H1 (cell line): ENCODE data around the gene KLHDC4. TPM values are rescaled to one million over a fixed set of nuclear protein-coding genes. Genes with fewer than 3 reads are reported as not detected.

Source experiments
- HDAC6 ChIP-seq: IDR thresholded peaks from one replicate; pipeline ENCODE4 v1.7.1; 2012; ENCODE audit warnings: low read depth, mild to moderate bottlenecking, inconsistent platforms, low read length, moderate library complexity
- PHF8 ChIP-seq: fragments of 200-600 bp; sonication (generic); conservative IDR thresholded peaks from 2 replicates; pipeline ENCODE4 v1.7.1; 2012; ENCODE audit warnings: low read depth, mild to moderate bottlenecking, inconsistent platforms, low read length, moderate library complexity
- POLR2A ChIP-seq, 2 experiments: IDR thresholded peaks; 1 replicate in 1 of 2; 2 replicates in 1 of 2; pipeline ENCODE4 v1.6.1; 2011; ENCODE audit warnings: low read depth in 2 of 2, low read length in 2 of 2, mild to moderate bottlenecking in 2 of 2; ENCODE audit errors: control extremely low read depth in 1 of 2
- RXRA ChIP-seq: IDR thresholded peaks from 2 replicates; pipeline ENCODE4 v1.6.1; 2011; ENCODE audit warnings: low read depth, mild to moderate bottlenecking, low read length, moderate library complexity; ENCODE audit not compliant: insufficient read depth
- SIX5 ChIP-seq: IDR thresholded peaks from 2 replicates; pipeline ENCODE4 v1.6.1; 2011; ENCODE audit warnings: mild to moderate bottlenecking, low read depth, low read length
- SP1 ChIP-seq: IDR thresholded peaks from 2 replicates; pipeline ENCODE4 v1.6.1; 2011; ENCODE audit warnings: low read depth, low read length
- SP2 ChIP-seq: IDR thresholded peaks from 2 replicates; pipeline ENCODE4 v1.6.1; 2012; ENCODE audit warnings: mild to moderate bottlenecking, low read length, inconsistent platforms
- SRF ChIP-seq: IDR thresholded peaks from 2 replicates; pipeline ENCODE4 v1.6.1; 2011; ENCODE audit warnings: mild to moderate bottlenecking, low read depth, low read length, moderate library complexity
- polyA plus RNA-seq, 7 experiments: library from polyadenylated mRNA; depleted of rRNA in 3 of 7; stranded (reverse) in 5 of 7; unstranded in 2 of 7; fragments of >200 nt in 5 of 7; fragments of 200-250 nt in 2 of 7; gene quantifications; 1 replicate in 5 of 7; 2 replicates in 1 of 7; 4 replicates in 1 of 7; pipeline versions ENCODE4 v1.2.1 to v1.2.3, GENCODE V29; 2011 to 2013; ENCODE audit warnings: missing spikeins in 2 of 7, mixed read lengths in 2 of 7
- total RNA-seq: library from RNA; stranded (reverse); fragmentation: NEBNext Ultra II Directional; extraction: Animal tissue kit (Norgen Biotek cat#: 25700); gene quantifications from 2 replicates; pipeline ENCODE4 v1.2.1, GENCODE V29; 2021
- TF ChIP-seq, protein P1 (sequence below): fragments of 300-600 bp; sonication (generic); IDR thresholded peaks from 2 replicates; pipeline ENCODE4 v1.7.1; 2012; ENCODE audit warnings: low read length, moderate library complexity, mild to moderate bottlenecking, inconsistent platforms; ENCODE audit not compliant: insufficient replicate concordance

The KLHDC4 gene
- total and polyA plus RNA-seq, 2 of the 8 experiments (the other 6 are each of a cell fraction or from before 2014, with no cell fraction given): 23.7 to 63.9 TPM

DNA sequence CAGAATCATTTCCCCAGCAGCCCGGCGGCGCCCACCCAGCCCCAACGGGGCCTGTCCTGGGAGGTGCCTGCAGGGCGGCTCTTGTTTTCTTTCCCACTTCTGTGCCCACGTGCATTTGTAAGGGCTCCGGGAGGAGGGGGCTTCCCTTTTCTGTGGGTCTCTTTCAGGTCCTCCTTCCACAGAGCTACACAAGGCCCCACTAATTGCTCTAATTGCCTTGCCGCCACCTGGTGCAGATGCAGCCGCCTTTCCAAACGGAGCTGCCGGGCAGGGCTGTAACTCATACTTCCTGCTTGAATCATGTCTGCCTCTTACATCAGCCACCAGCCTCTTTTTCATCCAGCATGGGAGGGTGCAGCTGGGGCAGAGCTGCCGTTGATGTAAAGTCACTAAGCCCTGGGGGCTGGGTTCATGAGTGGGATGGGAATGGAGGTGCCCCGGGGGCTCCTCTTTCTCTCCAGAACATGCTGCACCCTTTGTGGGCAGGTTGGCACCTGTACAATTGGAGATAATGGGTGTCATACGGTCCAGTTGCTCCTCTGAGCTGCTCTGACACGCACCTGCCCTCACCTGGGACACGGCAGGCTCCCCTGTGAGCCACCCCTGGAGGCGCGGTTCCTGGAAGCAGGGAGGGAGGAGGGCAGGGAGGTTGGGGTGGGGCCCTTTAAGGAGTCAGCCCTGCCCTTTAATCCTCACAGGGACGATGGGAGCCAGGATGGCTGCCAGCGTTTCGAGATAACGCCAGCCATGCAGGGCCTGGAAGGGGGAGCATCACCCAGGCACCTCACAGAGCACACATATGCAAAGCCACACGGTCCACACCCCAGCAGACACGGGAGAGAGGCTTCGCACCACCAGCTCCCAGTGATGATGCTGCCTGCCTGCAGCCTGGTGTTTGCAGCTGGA lies 41.1 kb upstream of the KLHDC4 start (continued):
- TF ChIP-seq, protein P1, sequence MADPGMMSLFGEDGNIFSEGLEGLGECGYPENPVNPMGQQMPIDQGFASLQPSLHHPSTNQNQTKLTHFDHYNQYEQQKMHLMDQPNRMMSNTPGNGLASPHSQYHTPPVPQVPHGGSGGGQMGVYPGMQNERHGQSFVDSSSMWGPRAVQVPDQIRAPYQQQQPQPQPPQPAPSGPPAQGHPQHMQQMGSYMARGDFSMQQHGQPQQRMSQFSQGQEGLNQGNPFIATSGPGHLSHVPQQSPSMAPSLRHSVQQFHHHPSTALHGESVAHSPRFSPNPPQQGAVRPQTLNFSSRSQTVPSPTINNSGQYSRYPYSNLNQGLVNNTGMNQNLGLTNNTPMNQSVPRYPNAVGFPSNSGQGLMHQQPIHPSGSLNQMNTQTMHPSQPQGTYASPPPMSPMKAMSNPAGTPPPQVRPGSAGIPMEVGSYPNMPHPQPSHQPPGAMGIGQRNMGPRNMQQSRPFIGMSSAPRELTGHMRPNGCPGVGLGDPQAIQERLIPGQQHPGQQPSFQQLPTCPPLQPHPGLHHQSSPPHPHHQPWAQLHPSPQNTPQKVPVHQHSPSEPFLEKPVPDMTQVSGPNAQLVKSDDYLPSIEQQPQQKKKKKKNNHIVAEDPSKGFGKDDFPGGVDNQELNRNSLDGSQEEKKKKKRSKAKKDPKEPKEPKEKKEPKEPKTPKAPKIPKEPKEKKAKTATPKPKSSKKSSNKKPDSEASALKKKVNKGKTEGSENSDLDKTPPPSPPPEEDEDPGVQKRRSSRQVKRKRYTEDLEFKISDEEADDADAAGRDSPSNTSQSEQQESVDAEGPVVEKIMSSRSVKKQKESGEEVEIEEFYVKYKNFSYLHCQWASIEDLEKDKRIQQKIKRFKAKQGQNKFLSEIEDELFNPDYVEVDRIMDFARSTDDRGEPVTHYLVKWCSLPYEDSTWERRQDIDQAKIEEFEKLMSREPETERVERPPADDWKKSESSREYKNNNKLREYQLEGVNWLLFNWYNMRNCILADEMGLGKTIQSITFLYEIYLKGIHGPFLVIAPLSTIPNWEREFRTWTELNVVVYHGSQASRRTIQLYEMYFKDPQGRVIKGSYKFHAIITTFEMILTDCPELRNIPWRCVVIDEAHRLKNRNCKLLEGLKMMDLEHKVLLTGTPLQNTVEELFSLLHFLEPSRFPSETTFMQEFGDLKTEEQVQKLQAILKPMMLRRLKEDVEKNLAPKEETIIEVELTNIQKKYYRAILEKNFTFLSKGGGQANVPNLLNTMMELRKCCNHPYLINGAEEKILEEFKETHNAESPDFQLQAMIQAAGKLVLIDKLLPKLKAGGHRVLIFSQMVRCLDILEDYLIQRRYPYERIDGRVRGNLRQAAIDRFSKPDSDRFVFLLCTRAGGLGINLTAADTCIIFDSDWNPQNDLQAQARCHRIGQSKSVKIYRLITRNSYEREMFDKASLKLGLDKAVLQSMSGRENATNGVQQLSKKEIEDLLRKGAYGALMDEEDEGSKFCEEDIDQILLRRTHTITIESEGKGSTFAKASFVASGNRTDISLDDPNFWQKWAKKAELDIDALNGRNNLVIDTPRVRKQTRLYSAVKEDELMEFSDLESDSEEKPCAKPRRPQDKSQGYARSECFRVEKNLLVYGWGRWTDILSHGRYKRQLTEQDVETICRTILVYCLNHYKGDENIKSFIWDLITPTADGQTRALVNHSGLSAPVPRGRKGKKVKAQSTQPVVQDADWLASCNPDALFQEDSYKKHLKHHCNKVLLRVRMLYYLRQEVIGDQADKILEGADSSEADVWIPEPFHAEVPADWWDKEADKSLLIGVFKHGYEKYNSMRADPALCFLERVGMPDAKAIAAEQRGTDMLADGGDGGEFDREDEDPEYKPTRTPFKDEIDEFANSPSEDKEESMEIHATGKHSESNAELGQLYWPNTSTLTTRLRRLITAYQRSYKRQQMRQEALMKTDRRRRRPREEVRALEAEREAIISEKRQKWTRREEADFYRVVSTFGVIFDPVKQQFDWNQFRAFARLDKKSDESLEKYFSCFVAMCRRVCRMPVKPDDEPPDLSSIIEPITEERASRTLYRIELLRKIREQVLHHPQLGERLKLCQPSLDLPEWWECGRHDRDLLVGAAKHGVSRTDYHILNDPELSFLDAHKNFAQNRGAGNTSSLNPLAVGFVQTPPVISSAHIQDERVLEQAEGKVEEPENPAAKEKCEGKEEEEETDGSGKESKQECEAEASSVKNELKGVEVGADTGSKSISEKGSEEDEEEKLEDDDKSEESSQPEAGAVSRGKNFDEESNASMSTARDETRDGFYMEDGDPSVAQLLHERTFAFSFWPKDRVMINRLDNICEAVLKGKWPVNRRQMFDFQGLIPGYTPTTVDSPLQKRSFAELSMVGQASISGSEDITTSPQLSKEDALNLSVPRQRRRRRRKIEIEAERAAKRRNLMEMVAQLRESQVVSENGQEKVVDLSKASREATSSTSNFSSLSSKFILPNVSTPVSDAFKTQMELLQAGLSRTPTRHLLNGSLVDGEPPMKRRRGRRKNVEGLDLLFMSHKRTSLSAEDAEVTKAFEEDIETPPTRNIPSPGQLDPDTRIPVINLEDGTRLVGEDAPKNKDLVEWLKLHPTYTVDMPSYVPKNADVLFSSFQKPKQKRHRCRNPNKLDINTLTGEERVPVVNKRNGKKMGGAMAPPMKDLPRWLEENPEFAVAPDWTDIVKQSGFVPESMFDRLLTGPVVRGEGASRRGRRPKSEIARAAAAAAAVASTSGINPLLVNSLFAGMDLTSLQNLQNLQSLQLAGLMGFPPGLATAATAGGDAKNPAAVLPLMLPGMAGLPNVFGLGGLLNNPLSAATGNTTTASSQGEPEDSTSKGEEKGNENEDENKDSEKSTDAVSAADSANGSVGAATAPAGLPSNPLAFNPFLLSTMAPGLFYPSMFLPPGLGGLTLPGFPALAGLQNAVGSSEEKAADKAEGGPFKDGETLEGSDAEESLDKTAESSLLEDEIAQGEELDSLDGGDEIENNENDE: no peak
- no peak for TF ChIP-seq SRF
- TF ChIP-seq PHF8: no peak
- no peak for TF ChIP-seq SIX5
- TF ChIP-seq HDAC6: no peak
- TF ChIP-seq SP1: no peak
- no peak for TF ChIP-seq SP2
- TF ChIP-seq RXRA: no peak
- TF ChIP-seq POLR2A (IDR thresholded peaks at IDR 0.05; ENCODE audit: control extremely low read depth in 1 of 2, low read depth in 2 of 2, low read length in 2 of 2): no peak
